K562 (cell line): ENCODE results near the gene RARS1. TPM values are rescaled to one million over a fixed set of nuclear protein-coding genes. Genes with fewer than 3 reads are reported as not detected.

Experiments used
- ATAC-seq: fragments of 200-7000 bp; cut with Tn5 transposase; 3 replicates; pipeline ENCODE4 v1.9.1; 2020; ENCODE audit warnings: moderate library complexity
- BruUV-seq: library from RNA; stranded (reverse); fragments of 400-500 nt; replicated peaks from 2 replicates; lab custom pipeline; 2021; lab: Mats Ljungman, UMichigan
- CTCF ChIA-PET: fragments of 300-600 bp; formaldehyde crosslinking; extraction: SDS; loops from one replicate; lab custom pipeline; 2021; ENCODE audit warnings: low intra/inter-chr PET ratio; lab: Yijun Ruan, JAX
- POLR2A ChIA-PET: fragments of 300-600, 350-650 bp; sonication (Branson Sonifier 250); formaldehyde crosslinking; extraction: SDS; loops from one replicate; lab custom pipeline; 2021; ENCODE audit warnings: antibody characterized with exemption, inconsistent platforms; lab: Yijun Ruan, JAX
- DNase-seq, 4 experiments: peaks; one replicate each; pipeline versions ENCODE4 v3.0.0 to v3.0.0-alpha.2; 2011 to 2018; ENCODE audit warnings: low spot score in 3 of 4, mixed read lengths in 3 of 4; ENCODE audit errors: extremely low read depth in 1 of 4
- FAIRE-seq: peaks from 2 replicates; lab custom pipeline; 2011; peaks lifted over from hg19 to GRCh38; lab: Jason Lieb, UNC
- H2AFZ ChIP-seq: 2 replicates; pipeline ENCODE4 v1.6.0; 2011; ENCODE audit warnings: low read depth, low read length, control low read depth, inconsistent platforms
- H3K27ac ChIP-seq: fragments of 200-600 bp; 3 replicates; pipeline ENCODE4 v1.8.0; 2011; ENCODE audit warnings: low read depth, mild to moderate bottlenecking, control low read depth, inconsistent platforms, low read length, moderate library complexity, mixed read lengths; ENCODE audit errors: extremely low read depth
- H3K27me3 ChIP-seq, 2 experiments: fragments of 300-600 bp in 1 of 2; 2 replicates in 1 of 2; 3 replicates in 1 of 2; pipeline versions ENCODE4 v1.6.0 to v1.8.0; 2011; ENCODE audit warnings: inconsistent platforms in 2 of 2, low read length in 2 of 2, mild to moderate bottlenecking in 1 of 2, mixed read lengths in 1 of 2, moderate library complexity in 1 of 2; ENCODE audit not compliant: control insufficient read depth in 2 of 2, insufficient read depth in 2 of 2
- H3K36me3 ChIP-seq: fragments of 300-600 bp; 3 replicates; pipeline ENCODE4 v1.8.0; 2011; ENCODE audit warnings: mild to moderate bottlenecking, low read length, inconsistent platforms; ENCODE audit not compliant: control insufficient read depth, insufficient read depth
- H3K4me1 ChIP-seq, 2 experiments: fragments of 200-600 bp in 1 of 2; replicated peaks in 1 of 2; 2 replicates in 1 of 2; 3 replicates in 1 of 2; pipeline versions ENCODE4 v1.5.1 to v1.8.0; 2011; ENCODE audit warnings: inconsistent platforms in 2 of 2, low read length in 2 of 2, mild to moderate bottlenecking in 1 of 2, mixed read lengths in 1 of 2, moderate library complexity in 1 of 2; ENCODE audit not compliant: control insufficient read depth in 2 of 2, insufficient read depth in 2 of 2
- H3K4me2 ChIP-seq: 2 replicates; pipeline ENCODE4 v1.6.1; 2011; ENCODE audit warnings: low read length, control low read depth, inconsistent platforms, mixed read lengths; ENCODE audit not compliant: insufficient read depth
- H3K4me3 ChIP-seq: fragments of 200-600 bp; sonication (generic), shearing (Covaris generic); 2 replicates; pipeline ENCODE4 v1.5.1; 2016; ENCODE audit warnings: control low read depth, inconsistent platforms
- H3K79me2 ChIP-seq: fragments of 200-600 bp; 3 replicates; pipeline ENCODE4 v1.8.0; 2011; ENCODE audit warnings: low read length, inconsistent platforms; ENCODE audit not compliant: control insufficient read depth, insufficient read depth
- H3K9ac ChIP-seq, 2 experiments: 2 replicates each; pipeline versions ENCODE4 v1.6.0 to v1.6.1; 2011; ENCODE audit warnings: low read depth in 2 of 2, low read length in 2 of 2, control low read depth in 1 of 2, inconsistent platforms in 1 of 2, mild to moderate bottlenecking in 1 of 2, mixed read lengths in 1 of 2; ENCODE audit not compliant: insufficient read depth in 1 of 2
- H3K9me1 ChIP-seq: one replicate; pipeline ENCODE4 v1.6.0; 2011; ENCODE audit warnings: inconsistent platforms, mild to moderate bottlenecking, low read length, moderate library complexity; ENCODE audit not compliant: control insufficient read depth, insufficient read depth
- H3K9me3 ChIP-seq: replicated peaks from 2 replicates; pipeline ENCODE4 v1.5.1; 2011; ENCODE audit warnings: low read depth, low read length, inconsistent platforms; ENCODE audit not compliant: control insufficient read depth, insufficient read depth
- H4K20me1 ChIP-seq: replicated peaks from 2 replicates; pipeline ENCODE4 v1.6.1; 2011; ENCODE audit warnings: low read length, inconsistent platforms, mixed read lengths; ENCODE audit not compliant: control insufficient read depth, insufficient read depth
- HBP1 ChIP-seq: fragments of 450-650 bp; formaldehyde crosslinking; IDR thresholded peaks from 2 replicates; pipeline ENCODE4 v1.4.0; 2022; ENCODE audit warnings: missing genetic modification characterization
- LARP7 ChIP-seq: fragments of 450-650 bp; IDR thresholded peaks from 2 replicates; pipeline ENCODE4 v1.6.1; 2016
- RBM34 ChIP-seq: fragments of 200-400 bp; formaldehyde crosslinking; IDR thresholded peaks from 2 replicates; pipeline ENCODE4 v1.6.1; 2018; ENCODE audit warnings: low read length, borderline replicate concordance; ENCODE audit not compliant: insufficient read depth
- SMC3 ChIP-seq: conservative IDR thresholded peaks from 2 replicates; pipeline ENCODE4 v1.6.1; 2011; ENCODE audit warnings: low read depth, low read length, improper control_type of control experiment; ENCODE audit not compliant: insufficient read depth
- SREBF2 ChIP-seq: sonication (generic); formaldehyde crosslinking; IDR thresholded peaks from 2 replicates; pipeline ENCODE4 v1.4.0; 2020; ENCODE audit warnings: mild to moderate bottlenecking, missing genetic modification reagents
- ZBTB33 ChIP-seq: sonication (generic); formaldehyde crosslinking; IDR thresholded peaks from 2 replicates; pipeline ENCODE4 v1.8.1; 2023; ENCODE audit warnings: mild to moderate bottlenecking, missing genetic modification reagents
- ZNF277 ChIP-seq: fragments of 250-450 bp; sonication (Bioruptor Pico); IDR thresholded peaks from 2 replicates; pipeline ENCODE4 v1.8.0; 2022; ENCODE audit warnings: inconsistent platforms, mild to moderate bottlenecking, moderate library complexity, borderline replicate concordance
- ZNF407 ChIP-seq: fragments of 450-650 bp; IDR thresholded peaks from 2 replicates; pipeline ENCODE4 v1.6.1; 2016; ENCODE audit warnings: low read depth
- WGBS: fragments of 100-300 bp; shearing (Covaris generic); methylation state at CpG from one replicate; pipeline ENCODE4 v1.1.6; 2016; ENCODE audit warnings: low coverage, mixed read lengths; ENCODE audit not compliant: insufficient coverage; ENCODE audit errors: missing lambda C conversion rate; 5-methylcytosine and 5-hydroxymethylcytosine counted together
- in situ Hi-C: fragments of 300-500 bp; cut with MboI; formaldehyde crosslinking; loops from 4 replicates; pipeline ENCODE4 v1.15.0; 2018; ENCODE audit warnings: inconsistent platforms, mixed read lengths
- intact Hi-C: fragments of 100-400 bp; cut with micrococcal nuclease; formaldehyde crosslinking; loops from 2 replicates; pipeline ENCODE4 v1.14.2; 2022
- polyA plus RNA-seq, 8 experiments: library from polyadenylated mRNA; depleted of rRNA in 4 of 8; stranded (reverse) in 5 of 8; unstranded in 3 of 8; fragments of >200 nt; fragmentation: Nextera tagmentation in 2 of 8; fragmentation: Illumina TruSeq in 1 of 8; extraction: Ambion mirVana in 2 of 8; extraction: Trizol in 1 of 8; gene quantifications; 2 replicates each; pipeline versions ENCODE4 v1.2.1 to v1.2.3, GENCODE V29; 2011 to 2014; ENCODE audit warnings: inconsistent platforms in 1 of 8, missing spikeins in 1 of 8
- total RNA-seq, 7 experiments: library from RNA; depleted of rRNA in 6 of 7; stranded (reverse); fragments of >200 nt in 6 of 7; fragmentation: Illumina TruSeq in 2 of 7; extraction: Trizol in 2 of 7; gene quantifications; 2 replicates each; pipeline versions ENCODE4 v1.2.1 to v1.2.3, GENCODE V29; 2011 to 2021; ENCODE audit warnings: low replicate concordance in 1 of 7

Gene RARS1
- total and polyA plus RNA-seq, 9 of the 15 experiments (the other 6 are each of a cell fraction or from before 2014, with no cell fraction given): 109 to 196 (median 139) TPM

GRCh38 chr5:168550656-168551055, 64.4 kb downstream of the RARS1 start (continued):
- no peak for TF ChIP-seq ZNF407
- no peak for TF ChIP-seq SREBF2 (CRISPR knock-in tag)

- DNase-seq: no peak
- in situ Hi-C loops: no loop called here
- ChIA-PET POLR2A (no interaction called here), CTCF (no interaction called here)
- H3K4me2 ChIP-seq: no peak overlapping the region
- 65% methylated on average over 1 of the region's 1 CpG for WGBS
- no peaks in the 10 kb centered on the region for H3K9me3 ChIP-seq
- H3K9me1 ChIP-seq: no peaks in the 10 kb centered on the region
- H4K20me1 ChIP-seq: no peaks in the 10 kb centered on the region
- H3K9ac ChIP-seq: no peak overlapping the region
- BruUV-seq: no TSS peak
- no peak overlapping the region for H3K27ac ChIP-seq
- H3K79me2 ChIP-seq: peaks cover 7% of the 10 kb centered on the region; the same call in 1 of the 3 replicates
- no peaks in the 10 kb centered on the region for H3K27me3 ChIP-seq
- H2AFZ ChIP-seq: no peak overlapping the region
- H3K4me1 ChIP-seq: no peaks in the 10 kb centered on the region
- ATAC-seq: no peak
- peaks cover 74% of the 10 kb centered on the region for H3K36me3 ChIP-seq
- no peak overlapping the region for H3K4me3 ChIP-seq
- intact Hi-C loops: no loop called here
- no peak for FAIRE-seq
- no peak for TF ChIP-seq RBM34
- TF ChIP-seq ZNF277 (CRISPR knock-in tag): no peak
- TF ChIP-seq SMC3: no peak
- no peak for TF ChIP-seq HBP1 (CRISPR knock-in tag)
- no peak for TF ChIP-seq ZBTB33 (CRISPR knock-in tag)
- no peak for TF ChIP-seq LARP7
Observed at GRCh38 chr5:168552146-168552545, 65.9 kb downstream of the RARS1 start.
